A549 (cell line): ENCODE data around the gene SREK1IP1. TPM values are rescaled to one million over a fixed set of nuclear protein-coding genes. Genes with fewer than 3 reads are reported as not detected.

ENCODE experiments used
- ATAC-seq, 2 experiments: fragments of 200-7000 bp in 1 of 2; fragments of >200 bp in 1 of 2; cut with Nextera tagmentation in 1 of 2; cut with Tn5 transposase in 1 of 2; 3 replicates each; pipeline versions ENCODE4 v1.8.0 to v1.9.1; 2018 to 2020; ENCODE audit warnings: mild to moderate bottlenecking in 1 of 2, moderate library complexity in 1 of 2
- CTCF ChIA-PET: fragments of 300-600 bp; sonication (Branson Sonifier 250); formaldehyde crosslinking; extraction: SDS; loops from one replicate; lab custom pipeline; 2021; ENCODE audit warnings: antibody characterized with exemption, inconsistent platforms; lab: Yijun Ruan, JAX
- POLR2A ChIA-PET: fragments of 350-600 bp; formaldehyde crosslinking; extraction: SDS; loops from one replicate; lab custom pipeline; 2021; ENCODE audit warnings: antibody characterized with exemption, inconsistent platforms; lab: Yijun Ruan, JAX
- DNase-seq, 2 experiments: peaks; one replicate each; pipeline versions ENCODE4 v3.0.0 to v3.0.0-alpha.2; 2011 to 2016; ENCODE audit warnings: low read depth in 1 of 2, low spot score in 1 of 2
- FAIRE-seq: peaks from 2 replicates; lab custom pipeline; 2011; peaks lifted over from hg19 to GRCh38; lab: Jason Lieb, UNC
- H3K27ac ChIP-seq, 2 experiments: fragments of >200 bp; sonication (Bioruptor Twin); formaldehyde crosslinking; 3 replicates each; pipeline ENCODE4 v1.5.1; 2016 to 2017
- H3K4me1 ChIP-seq: fragments of >200 bp; sonication (Bioruptor Twin); formaldehyde crosslinking; 3 replicates; pipeline ENCODE4 v1.6.1; 2016
- H3K4me2 ChIP-seq: fragments of >200 bp; sonication (Bioruptor Twin); formaldehyde crosslinking; 3 replicates; pipeline ENCODE4 v1.6.1; 2016
- H3K4me3 ChIP-seq: fragments of >200 bp; sonication (Bioruptor Twin); formaldehyde crosslinking; 3 replicates; pipeline ENCODE4 v1.5.1; 2016
- H3K9me3 ChIP-seq: fragments of >200 bp; sonication (Bioruptor Twin); formaldehyde crosslinking; 3 replicates; pipeline ENCODE4 v1.6.1; 2016
- BHLHE40 ChIP-seq: IDR thresholded peaks from 2 replicates; pipeline ENCODE4 v1.6.1; 2012; ENCODE audit warnings: low read depth, low read length, inconsistent platforms
- EHMT2 ChIP-seq: fragments of 200-600 bp; sonication (generic); IDR thresholded peaks from 2 replicates; pipeline ENCODE4 v1.6.1; 2016; ENCODE audit warnings: antibody characterized with exemption, low read depth, mild to moderate bottlenecking, moderate library complexity
- EP300 ChIP-seq, 2 experiments: fragments of >200 bp; sonication (Bioruptor Twin); formaldehyde crosslinking; IDR thresholded peaks; 2 replicates in 1 of 2; 3 replicates in 1 of 2; pipeline ENCODE4 v1.6.1; 2016 to 2017
- FOSB ChIP-seq: fragments of 250-450 bp; sonication (Bioruptor Pico); IDR thresholded peaks from 2 replicates; pipeline ENCODE4 v1.5.0; 2020; ENCODE audit warnings: mild to moderate bottlenecking, moderate library complexity
- GATA3 ChIP-seq: IDR thresholded peaks from 2 replicates; pipeline ENCODE4 v1.6.1; 2012; ENCODE audit warnings: borderline replicate concordance
- HOXB5 ChIP-seq: fragments of 250-450 bp; sonication (Bioruptor Pico); IDR thresholded peaks from 2 replicates; pipeline ENCODE4 v1.5.0; 2020; ENCODE audit warnings: mild to moderate bottlenecking, moderate library complexity
- MAZ ChIP-seq: fragments of 150-350 bp; IDR thresholded peaks from 2 replicates; pipeline ENCODE4 v1.6.1; 2014; ENCODE audit warnings: antibody characterized with exemption, low read depth, low read length, borderline replicate concordance
- MYC ChIP-seq: IDR thresholded peaks from 2 replicates; pipeline ENCODE4 v1.6.1; 2012; ENCODE audit warnings: mild to moderate bottlenecking, inconsistent platforms, low read length, improper control_type of control experiment, borderline replicate concordance
- NFE2L2 ChIP-seq: fragments of 150-350 bp; conservative IDR thresholded peaks from 2 replicates; pipeline ENCODE4 v1.6.1; 2014; ENCODE audit warnings: low read length
- NPAS2 ChIP-seq: fragments of 250-450 bp; sonication (Bioruptor Pico); IDR thresholded peaks from 2 replicates; pipeline ENCODE4 v1.8.0; 2022; ENCODE audit warnings: mild to moderate bottlenecking, moderate library complexity, borderline replicate concordance
- RARB ChIP-seq: fragments of 250-450 bp; sonication (Bioruptor Pico); IDR thresholded peaks from 2 replicates; pipeline ENCODE4 v1.8.0; 2021; ENCODE audit warnings: mild to moderate bottlenecking, moderate library complexity
- RCOR1 ChIP-seq: fragments of 150-350 bp; IDR thresholded peaks from 2 replicates; pipeline ENCODE4 v1.6.1; 2014; ENCODE audit warnings: antibody characterized with exemption, low read length, low read depth
- RFX5 ChIP-seq: fragments of 450-650 bp; IDR thresholded peaks from 2 replicates; pipeline ENCODE4 v1.7.1; 2014; ENCODE audit warnings: antibody characterized with exemption, mild to moderate bottlenecking, moderate library complexity
- TP53 ChIP-seq: fragments of 250-450 bp; sonication (Bioruptor Pico); IDR thresholded peaks from 2 replicates; pipeline ENCODE4 v1.5.0; 2021; ENCODE audit warnings: mild to moderate bottlenecking, moderate library complexity
- ZFP36 ChIP-seq: fragments of 450-650 bp; IDR thresholded peaks from 2 replicates; pipeline ENCODE4 v1.6.1; 2014; ENCODE audit warnings: borderline replicate concordance; ENCODE audit not compliant: partially characterized antibody
- ZNF302 ChIP-seq: fragments of 250-450 bp; sonication (Bioruptor Pico); IDR thresholded peaks from 2 replicates; pipeline ENCODE4 v1.9.0; 2021; ENCODE audit warnings: inconsistent platforms, mild to moderate bottlenecking, moderate library complexity
- WGBS: methylation state at CpG from one replicate; pipeline ENCODE4 v1.1.6; 2017; ENCODE audit errors: missing lambda C conversion rate; 5-methylcytosine and 5-hydroxymethylcytosine counted together
- polyA plus RNA-seq, 4 experiments: library from polyadenylated mRNA; depleted of rRNA in 3 of 4; stranded (reverse); fragments of >200 nt; fragmentation: RNase III in 1 of 4; extraction: RNeasy Plus Mini Kit Qiagen cat#74134 plus additional on column Dnase treatment in 1 of 4; gene quantifications; 2 replicates in 3 of 4; 3 replicates in 1 of 4; pipeline ENCODE4 v1.2.3, GENCODE V29; 2011 to 2017
- TF ChIP-seq, protein P1 (sequence below): fragments of 200-600 bp; sonication (generic); IDR thresholded peaks from 2 replicates; pipeline ENCODE4 v1.6.1; 2016; ENCODE audit warnings: antibody characterized with exemption, mild to moderate bottlenecking, moderate library complexity
- TF ChIP-seq, protein P2 (sequence below): fragments of >200 bp; sonication (Bioruptor Twin); formaldehyde crosslinking; IDR thresholded peaks from 2 replicates; pipeline ENCODE4 v1.6.1; 2016
- TF ChIP-seq, protein P3 (sequence below): IDR thresholded peaks from 2 replicates; pipeline ENCODE4 v1.6.1; 2012

Gene SREK1IP1
- polyA plus RNA-seq, 2 of the 4 experiments (the other 2 are of a cell fraction), result 4.7 to 7.5 TPM

- no peaks in the 10 kb centered on the region for H3K9me3 ChIP-seq
- POLR2A ChIA-PET, result no interaction called here
- DNase-seq (no peak), ATAC-seq (no peak), FAIRE-seq (peak; percentile 78)
- WGBS, result 80% methylated on average over 3 of the region's 3 CpGs
- TF ChIP-seq FOSB (CRISPR knock-in tag), result no peak
- no peak for TF ChIP-seq HOXB5 (CRISPR knock-in tag)
- no peak for TF ChIP-seq GATA3
- no peak for TF ChIP-seq RARB
- no peak for TF ChIP-seq MYC
- no peak for TF ChIP-seq NPAS2 (CRISPR knock-in tag)
- TF ChIP-seq EP300 (IDR thresholded peaks at IDR 0.05), result no peak
- TF ChIP-seq, protein P1, sequence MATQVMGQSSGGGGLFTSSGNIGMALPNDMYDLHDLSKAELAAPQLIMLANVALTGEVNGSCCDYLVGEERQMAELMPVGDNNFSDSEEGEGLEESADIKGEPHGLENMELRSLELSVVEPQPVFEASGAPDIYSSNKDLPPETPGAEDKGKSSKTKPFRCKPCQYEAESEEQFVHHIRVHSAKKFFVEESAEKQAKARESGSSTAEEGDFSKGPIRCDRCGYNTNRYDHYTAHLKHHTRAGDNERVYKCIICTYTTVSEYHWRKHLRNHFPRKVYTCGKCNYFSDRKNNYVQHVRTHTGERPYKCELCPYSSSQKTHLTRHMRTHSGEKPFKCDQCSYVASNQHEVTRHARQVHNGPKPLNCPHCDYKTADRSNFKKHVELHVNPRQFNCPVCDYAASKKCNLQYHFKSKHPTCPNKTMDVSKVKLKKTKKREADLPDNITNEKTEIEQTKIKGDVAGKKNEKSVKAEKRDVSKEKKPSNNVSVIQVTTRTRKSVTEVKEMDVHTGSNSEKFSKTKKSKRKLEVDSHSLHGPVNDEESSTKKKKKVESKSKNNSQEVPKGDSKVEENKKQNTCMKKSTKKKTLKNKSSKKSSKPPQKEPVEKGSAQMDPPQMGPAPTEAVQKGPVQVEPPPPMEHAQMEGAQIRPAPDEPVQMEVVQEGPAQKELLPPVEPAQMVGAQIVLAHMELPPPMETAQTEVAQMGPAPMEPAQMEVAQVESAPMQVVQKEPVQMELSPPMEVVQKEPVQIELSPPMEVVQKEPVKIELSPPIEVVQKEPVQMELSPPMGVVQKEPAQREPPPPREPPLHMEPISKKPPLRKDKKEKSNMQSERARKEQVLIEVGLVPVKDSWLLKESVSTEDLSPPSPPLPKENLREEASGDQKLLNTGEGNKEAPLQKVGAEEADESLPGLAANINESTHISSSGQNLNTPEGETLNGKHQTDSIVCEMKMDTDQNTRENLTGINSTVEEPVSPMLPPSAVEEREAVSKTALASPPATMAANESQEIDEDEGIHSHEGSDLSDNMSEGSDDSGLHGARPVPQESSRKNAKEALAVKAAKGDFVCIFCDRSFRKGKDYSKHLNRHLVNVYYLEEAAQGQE, result no peak
- TF ChIP-seq NFE2L2, result no peak
- no peak for TF ChIP-seq RFX5
- peak overlapping the region; percentile 56; the same call in 1 of the 3 replicates for H3K4me2 ChIP-seq
- CTCF ChIA-PET, result interaction anchor here (0.6 to 1.9 kb wide), 3 partner anchors 10 to 689 kb away, joined by 3 to 5 read pairs (median 4); no protein-coding TSS in a partner anchor
- H3K4me1 ChIP-seq, result peaks cover 26% of the 10 kb centered on the region
- H3K27ac ChIP-seq, result no peak overlapping the region
- H3K4me3 ChIP-seq, result no peak overlapping the region
These were observed 25.7 kb upstream of the SREK1IP1 start for GRCh38 chr5:64794053-64794770.

GRCh38 chr5:64792469-64792868, 24.0 kb upstream of the SREK1IP1 start:
- ChIA-PET POLR2A (no interaction called here), CTCF (interaction anchor here (0.6 to 1.6 kb wide), 5 partner anchors 8 to 350 kb away, joined by 3 to 5 read pairs (median 3); no protein-coding TSS in a partner anchor)
- H3K4me2 ChIP-seq, result peak overlapping the region; percentile 56
- H3K4me3 ChIP-seq, result no peak overlapping the region
- no peak overlapping the region for H3K27ac ChIP-seq
- ATAC-seq (0 out of 6 replicates have a peak, but pooled peaks of 1 of the 2 experiments have one; percentile 33), FAIRE-seq (no peak), DNase-seq (no peak)
- H3K9me3 ChIP-seq, result no peaks in the 10 kb centered on the region
- peaks cover 26% of the 10 kb centered on the region for H3K4me1 ChIP-seq
- no peak for TF ChIP-seq MAZ
- TF ChIP-seq EHMT2, result no peak
- no peak for TF ChIP-seq ZFP36
- TF ChIP-seq MYC, result no peak
- TF ChIP-seq, protein P2, sequence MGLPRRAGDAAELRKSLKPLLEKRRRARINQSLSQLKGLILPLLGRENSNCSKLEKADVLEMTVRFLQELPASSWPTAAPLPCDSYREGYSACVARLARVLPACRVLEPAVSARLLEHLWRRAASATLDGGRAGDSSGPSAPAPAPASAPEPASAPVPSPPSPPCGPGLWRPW, result no peak
- TF ChIP-seq GATA3, result no peak

DNA sequence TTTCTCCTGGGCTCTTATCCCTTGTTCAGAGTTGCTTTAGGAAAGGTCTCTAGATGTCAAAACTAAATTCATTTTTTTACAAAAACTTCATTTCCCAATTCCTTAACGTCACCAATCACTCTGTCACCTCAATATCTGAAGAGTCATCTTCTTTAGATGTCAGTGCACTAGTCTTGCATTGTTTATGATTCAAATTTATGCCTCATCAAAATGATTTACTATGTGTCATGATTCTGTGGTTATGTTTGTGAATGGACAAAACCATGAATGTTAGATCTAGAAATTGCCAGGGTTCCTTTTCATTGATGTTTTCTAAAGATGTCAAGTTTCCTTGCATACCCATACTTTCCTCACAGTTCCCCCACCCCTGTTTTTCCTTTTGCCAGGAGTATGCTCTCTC, 21.7 kb upstream of the SREK1IP1 start:
- DNase-seq (no peak), ATAC-seq (no peak), FAIRE-seq (peak; percentile 7)
- WGBS, result 84% methylated on average over 1 of the region's 1 CpG
- Histone ChIP-seq H3K4me3 (no peak overlapping the region), H3K27ac (no peak overlapping the region), H3K4me1 (peaks cover 26% of the 10 kb centered on the region), H3K9me3 (no peaks in the 10 kb centered on the region), H3K4me2 (no peak overlapping the region)
- ChIA-PET POLR2A (no interaction called here), CTCF (no interaction called here)
- TF ChIP-seq RCOR1 (no peak), TP53 (CRISPR knock-in tag) (no peak), ZNF302 (CRISPR knock-in tag) (no peak), BHLHE40 (no peak), GATA3 (no peak)
- TF ChIP-seq, protein P3, sequence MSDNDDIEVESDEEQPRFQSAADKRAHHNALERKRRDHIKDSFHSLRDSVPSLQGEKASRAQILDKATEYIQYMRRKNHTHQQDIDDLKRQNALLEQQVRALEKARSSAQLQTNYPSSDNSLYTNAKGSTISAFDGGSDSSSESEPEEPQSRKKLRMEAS, result no peak
